ENCODE data around the gene MBD6. TPM values are rescaled to one million over a fixed set of nuclear protein-coding genes. Genes with fewer than 3 reads are reported as not detected.
A peak's percentile ranks its signal among the peaks of the same experiment; 100 is the strongest.

MBD6 gene
- total and polyA plus RNA-seq, 2 of the 13 experiments (the other 11 are each of a cell fraction or from before 2014, with no cell fraction given): 4.1 to 5.9 TPM

- TF ChIP-seq PBX3 (CRISPR knock-in tag; IDR thresholded peaks at IDR 0.05; ENCODE audit: borderline replicate concordance) (no peak), ZNF33B (CRISPR knock-in tag; IDR thresholded peaks at IDR 0.05) (no peak), CCDC6 (CRISPR knock-in tag; IDR thresholded peaks at IDR 0.05) (peak; percentile 72), ZNF329 (CRISPR knock-in tag; IDR thresholded peaks at IDR 0.05; ENCODE audit: low read depth) (0 out of 2 replicates have a peak, but pooled peaks have one; percentile 59), GABPB1 (CRISPR knock-in tag; IDR thresholded peaks at IDR 0.05) (peak; percentile 19; the same call in 1 of the 2 replicates), ZNF772 (CRISPR knock-in tag; IDR thresholded peaks at IDR 0.05) (peak; percentile 96), ZBTB8A (CRISPR knock-in tag; IDR thresholded peaks at IDR 0.05; ENCODE audit: borderline replicate concordance, low read depth) (no peak), MED1 (CRISPR knock-in tag; IDR thresholded peaks at IDR 0.05) (peak; percentile 89), ZNF547 (CRISPR knock-in tag; IDR thresholded peaks at IDR 0.05) (0 out of 2 replicates have a peak, but pooled peaks have one; percentile 21), IRF9 (CRISPR knock-in tag; IDR thresholded peaks at IDR 0.05; ENCODE audit: borderline replicate concordance) (0 out of 2 replicates have a peak, but pooled peaks have one; percentile 42), ZSCAN30 (CRISPR knock-in tag; IDR thresholded peaks at IDR 0.05) (no peak), SIX4 (CRISPR knock-in tag; IDR thresholded peaks at IDR 0.05) (no peak), PLSCR1 (CRISPR knock-in tag; IDR thresholded peaks at IDR 0.05; ENCODE audit: borderline replicate concordance) (no peak), MEIS2 (CRISPR knock-in tag; IDR thresholded peaks at IDR 0.05) (peak; percentile 85; the same call in 1 of the 2 replicates), HNF4A (CRISPR knock-in tag; IDR thresholded peaks at IDR 0.05) (peak; percentile 88), ZNF18 (CRISPR knock-in tag; IDR thresholded peaks at IDR 0.05; ENCODE audit: insufficient replicate concordance) (peak; percentile 62), PRDM10 (CRISPR knock-in tag; IDR thresholded peaks at IDR 0.05; ENCODE audit: low read depth) (no peak; the same call in 1 of the 2 replicates), ZNF784 (CRISPR knock-in tag; IDR thresholded peaks at IDR 0.05; ENCODE audit: borderline replicate concordance) (0 out of 2 replicates have a peak, but pooled peaks have one; percentile 44), MIXL1 (CRISPR knock-in tag; IDR thresholded peaks at IDR 0.05) (peak; percentile 36; the same call in 1 of the 2 replicates)
Observed at GRCh38 chr12:57575771-57576612, 53.4 kb downstream of the MBD6 start (continued).

All from HepG2 (cell line).